ENCODE results near the gene CCDC149.

The CCDC149 gene

GRCh38 chr4:24912252-24913118 is at the start of gene CCDC149:
Gene CCDC149, minus strand, starts transcription at chr4:24913042. Its CDS starts 178 bp downstream, at chr4:24912864.
- peak in 42 of 56 donors; percentile 10 to 65 (median 38) for DNase-seq

- DNase-seq, result no peak
Observed at GRCh38 chr4:24957886-24958285, 45.0 kb upstream of the CCDC149 start.

DNA sequence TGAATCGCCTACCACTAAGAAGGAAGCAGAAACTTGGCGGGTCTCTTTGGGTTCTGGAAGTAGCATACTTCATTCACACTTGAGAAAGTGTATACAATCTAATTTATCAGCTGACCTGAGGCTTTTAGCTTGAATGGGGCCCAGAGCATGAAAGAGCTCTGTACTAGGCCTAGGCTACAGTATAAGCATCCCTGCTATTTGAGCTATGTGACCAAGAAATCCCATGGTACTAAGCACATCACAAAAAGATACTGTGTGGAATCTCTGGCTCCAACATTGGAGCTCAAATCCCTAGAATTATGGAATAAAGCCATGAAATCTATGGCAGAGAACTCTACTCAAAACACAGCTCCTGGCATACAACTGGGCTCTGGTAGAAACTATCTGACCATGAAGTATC is 43.9 kb upstream of the CCDC149 start:
- no peak for DNase-seq

DNA sequence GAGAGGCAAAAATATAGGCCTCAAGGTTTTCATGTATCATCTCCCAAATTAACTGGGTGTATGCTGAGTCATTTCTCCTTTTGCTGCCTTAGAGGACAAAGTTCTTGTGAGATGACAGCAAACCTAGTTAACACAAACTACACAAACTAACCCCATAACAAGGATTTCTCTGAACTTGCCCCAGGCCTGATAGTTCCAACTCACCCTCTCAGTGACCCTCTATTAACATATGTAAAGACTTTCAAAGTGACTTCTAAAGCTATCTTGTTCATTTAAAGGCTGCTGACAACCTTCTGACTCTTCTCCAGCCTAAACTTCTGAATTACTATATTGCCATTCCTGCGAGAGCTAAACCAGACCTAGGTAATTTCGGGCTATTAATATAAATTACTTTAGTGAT is 43.2 kb upstream of the CCDC149 start:
- no peak for DNase-seq

GRCh38 chr4:24952667-24953066 is 39.8 kb upstream of the CCDC149 start:
- DNase-seq, result no peak

DNA sequence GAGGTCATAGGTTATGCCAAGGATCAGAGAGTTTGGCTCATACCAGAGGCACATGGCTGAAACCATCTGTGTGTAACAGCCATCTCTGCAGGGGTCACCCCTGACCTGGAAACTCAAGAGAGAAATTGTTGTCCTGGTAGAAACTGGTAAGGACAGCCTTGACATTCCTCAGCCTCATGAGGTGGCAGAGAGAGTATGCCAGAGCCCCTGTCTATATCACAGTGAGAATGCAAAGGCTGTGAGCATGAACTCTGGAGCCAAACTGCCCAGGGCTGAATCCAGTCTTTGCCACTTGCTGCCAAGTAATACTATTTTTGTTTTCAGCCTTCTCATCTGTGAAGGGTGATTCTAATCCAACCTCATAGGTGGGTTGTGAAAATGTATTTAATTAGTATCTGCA is 37.1 kb upstream of the CCDC149 start:
- no peak for DNase-seq

- no peak for DNase-seq
Observed at GRCh38 chr4:24937917-24938281, 25.1 kb upstream of the CCDC149 start.

DNA sequence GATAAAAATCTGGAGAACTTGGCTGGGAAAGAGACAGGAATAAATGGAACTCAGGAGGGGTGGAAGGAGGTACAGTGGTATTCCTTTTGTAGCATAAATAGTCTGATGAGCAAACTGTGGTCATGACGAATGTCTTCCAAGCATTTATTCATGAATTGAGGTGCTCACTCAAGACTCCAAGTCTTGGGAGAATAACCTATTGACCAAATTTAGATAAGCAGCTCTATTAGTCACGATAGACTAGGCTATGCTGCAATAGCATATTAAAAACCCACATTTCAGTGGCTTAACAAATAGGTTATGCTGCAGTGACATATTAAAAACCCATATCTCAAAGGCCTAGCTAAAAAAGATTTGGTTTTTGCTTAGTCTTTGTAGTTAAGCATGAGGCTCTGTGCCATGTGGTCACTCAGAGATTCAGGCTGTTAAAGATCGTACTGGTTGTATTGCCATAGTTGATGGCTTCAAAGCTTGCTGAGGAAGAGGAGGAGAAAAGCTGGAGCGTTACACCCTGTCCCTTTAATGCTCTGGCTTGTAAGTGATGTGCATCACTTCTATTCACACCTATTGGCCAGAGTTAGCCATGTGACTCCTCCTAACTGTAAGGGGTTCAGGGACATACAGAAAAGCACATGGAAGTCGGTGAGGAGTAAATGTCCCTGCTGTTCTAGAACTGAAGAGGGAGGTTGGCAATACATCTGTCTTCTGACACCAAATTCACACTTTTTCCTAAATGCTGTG is 24.5 kb upstream of the CCDC149 start:
- no peak for DNase-seq

GRCh38 chr4:24935856-24936255 is 23.0 kb upstream of the CCDC149 start:
- DNase-seq, result no peak

DNA sequence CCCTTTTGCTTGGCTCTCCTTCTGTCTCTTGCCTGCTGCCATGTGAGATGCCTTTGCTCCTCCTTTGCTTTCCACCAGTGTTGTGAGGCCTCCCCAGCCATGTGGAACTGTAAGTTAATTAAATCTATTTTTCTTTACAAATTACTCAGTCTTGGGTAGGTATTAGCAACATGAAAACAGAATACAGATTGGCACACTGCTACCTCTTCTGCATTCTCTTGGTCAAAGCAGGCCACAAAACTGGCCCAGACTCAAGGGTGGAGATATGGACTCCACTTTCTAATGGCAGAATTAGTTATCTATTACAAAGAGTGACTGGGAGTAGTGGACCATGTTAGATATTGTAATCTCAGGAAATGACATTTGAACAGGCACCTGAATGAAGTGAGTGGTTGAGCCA is 21.5 kb upstream of the CCDC149 start:
- DNase-seq, result no peak

GRCh38 chr4:24933684-24934275 is 20.9 kb upstream of the CCDC149 start:
- DNase-seq, result no peak

DNA sequence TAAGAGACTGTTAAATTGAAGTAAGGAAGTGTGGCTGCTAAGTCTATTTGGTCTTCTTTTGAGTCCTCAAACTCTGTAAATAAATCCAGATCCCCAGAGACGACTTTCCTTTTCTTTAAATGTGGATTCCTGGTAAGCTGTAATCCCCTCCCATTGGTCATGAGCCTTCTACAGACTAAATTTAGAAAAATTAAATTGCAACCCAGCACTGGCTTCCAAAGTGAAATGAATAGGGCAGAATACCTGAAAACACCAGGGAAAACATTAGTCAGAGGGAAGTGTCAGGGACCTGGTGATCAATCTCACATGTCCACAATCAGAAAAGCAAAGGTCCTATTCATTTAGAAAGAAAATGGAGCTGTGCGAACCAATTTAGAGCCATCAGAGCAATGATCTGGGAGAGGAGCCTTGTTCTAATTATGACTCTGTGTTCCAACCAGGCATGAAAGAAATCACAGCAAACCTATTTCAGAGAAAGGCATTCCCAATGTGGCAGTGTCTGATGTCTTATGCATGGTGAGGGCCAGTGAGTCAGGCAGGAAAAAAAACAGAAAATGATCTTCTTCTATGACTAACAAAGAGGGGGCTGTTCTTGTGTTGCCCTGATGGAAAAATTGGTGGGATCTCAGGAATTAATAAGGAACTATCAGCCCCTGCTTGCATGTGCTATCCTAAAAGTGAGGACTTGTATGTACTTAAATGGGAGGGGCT is 19.8 kb upstream of the CCDC149 start:
- no peak for DNase-seq

DNA sequence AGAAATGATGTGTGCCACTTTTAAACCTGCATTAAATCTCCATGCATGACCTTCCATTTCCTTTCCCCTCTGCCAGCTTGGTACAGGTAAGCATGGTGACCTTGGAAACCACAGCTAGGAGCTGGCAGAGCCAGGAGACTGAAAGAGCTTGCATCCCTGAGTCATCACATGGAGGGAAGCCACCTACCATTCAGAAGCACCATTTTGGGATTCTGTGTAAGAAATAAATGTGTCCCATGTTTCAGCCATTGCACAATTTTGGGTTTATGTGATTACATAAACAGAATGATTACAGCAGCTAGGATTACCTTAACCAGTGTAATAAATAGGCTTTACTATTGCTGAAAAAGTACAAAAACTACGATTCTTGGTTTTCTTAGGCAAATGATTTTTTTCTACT is 17.3 kb upstream of the CCDC149 start:
- no peak for DNase-seq

- DNase-seq, result no peak
Observed at GRCh38 chr4:24928708-24929107, 15.9 kb upstream of the CCDC149 start.

GRCh38 chr4:24927049-24927448 is 14.2 kb upstream of the CCDC149 start:
- DNase-seq, result no peak

- DNase-seq, result no peak
Observed at GRCh38 chr4:24924309-24924781, 11.5 kb upstream of the CCDC149 start.

- DNase-seq, result no peak
Observed at GRCh38 chr4:24923550-24923949, 10.7 kb upstream of the CCDC149 start.

GRCh38 chr4:24923002-24923401 is 10.2 kb upstream of the CCDC149 start:
- no peak for DNase-seq

DNA sequence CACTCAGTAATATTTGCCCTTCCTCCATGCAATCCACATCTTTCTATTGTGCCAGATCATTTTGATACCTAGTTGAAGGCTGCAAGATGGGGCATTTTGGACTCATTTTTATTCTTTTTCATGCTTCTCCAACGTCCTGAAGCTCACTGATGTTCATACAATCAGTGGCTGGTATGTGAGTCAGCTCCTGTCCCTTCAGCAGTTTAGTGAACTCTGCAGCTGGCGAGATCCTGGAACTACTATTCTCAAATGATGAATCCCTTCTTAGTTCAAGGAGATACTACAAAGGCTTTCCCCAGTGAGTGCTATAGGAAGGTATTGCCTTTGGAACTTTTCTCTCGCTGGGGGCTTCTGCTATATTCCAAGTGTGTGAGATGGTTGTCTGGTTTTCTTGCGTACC is 9.6 kb upstream of the CCDC149 start:
- no peak for DNase-seq

DNA sequence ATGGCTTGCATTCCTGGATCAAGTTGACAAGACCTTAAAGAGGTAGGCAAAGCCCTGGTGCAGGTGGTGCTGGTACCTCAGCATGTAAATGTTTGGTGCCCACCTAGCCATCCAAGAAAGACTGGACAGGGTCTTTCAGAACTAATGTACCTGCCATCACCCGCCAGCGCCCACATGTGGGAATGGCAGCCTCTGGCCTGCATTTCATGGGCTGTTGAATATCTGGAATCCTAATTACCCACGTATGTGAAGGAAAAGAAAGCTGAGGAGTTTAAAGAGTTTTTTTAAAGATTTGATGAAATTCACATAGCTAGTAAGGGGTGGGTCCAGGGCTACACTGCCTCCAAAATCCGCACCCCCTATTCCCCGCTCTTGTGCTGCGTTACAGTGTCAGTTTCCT is 8.6 kb upstream of the CCDC149 start:
- no peak for DNase-seq

GRCh38 chr4:24920008-24920407 is 7.2 kb upstream of the CCDC149 start:
- no peak for DNase-seq
